Measurements from ENCODE around the gene NSDHL. TPM values are rescaled to one million over a fixed set of nuclear protein-coding genes. Genes with fewer than 3 reads are reported as not detected.
A peak's percentile ranks its signal among the peaks of the same experiment; 100 is the strongest.

Gene NSDHL
- total RNA-seq, 1 experiment from 2014 or later, result 22.1 TPM

- RAD21 ChIA-PET (ENCODE audit: low non-redundant PET in 1 of 2, low total read pairs in 2 of 2, uncharacterized antibody in 2 of 2, unreplicated experiment in 2 of 2), result no interaction called here
- CTCF ChIA-PET, result no interaction called here
- H3K4me1 ChIP-seq (ENCODE audit: control insufficient read depth in 1 of 2, insufficient read depth in 2 of 2, low read length in 2 of 2), result peaks cover 10 to 16% of the 10 kb centered on the region in 2 experiments
- peak overlapping the region; percentile 63 for H3K4me2 ChIP-seq (ENCODE audit: low read length)
- POLR2A ChIA-PET, result no interaction called here
- TF ChIP-seq POLR2AphosphoS5 (IDR thresholded peaks at IDR 0.05; ENCODE audit: low read depth, low read length), result no peak
- peak; percentile 52 for TF ChIP-seq RAD21 (IDR thresholded peaks at IDR 0.05; ENCODE audit: low read depth)
- peak; percentile 75 to 85 (median 83) for TF ChIP-seq CTCF (IDR thresholded peaks at IDR 0.05 in 2 of 3, conservative IDR thresholded peaks at IDR 0.05 in 1 of 3; ENCODE audit: borderline replicate concordance in 1 of 3, insufficient read depth in 1 of 3, low read depth in 2 of 3, low read length in 2 of 3)
- no peak overlapping the region for H2AFZ ChIP-seq (ENCODE audit: low read depth, low read length, poor library complexity, severe bottlenecking)
- no peaks in the 10 kb centered on the region for H4K20me1 ChIP-seq (ENCODE audit: insufficient read depth)
- no peaks in the 10 kb centered on the region for H3K79me2 ChIP-seq (ENCODE audit: insufficient read depth, low read length)
- H3K27ac ChIP-seq (ENCODE audit: low read depth, low read length), result no peak overlapping the region
- ATAC-seq (peak; percentile 85), DNase-seq (ENCODE audit: low read depth, low spot score) (peak; percentile 18)
- no peaks in the 10 kb centered on the region for H3K27me3 ChIP-seq (ENCODE audit: insufficient read depth, low read length)
- intact Hi-C loops (cut with micrococcal nuclease), result no loop called here
- H3K36me3 ChIP-seq (ENCODE audit: control insufficient read depth in 1 of 2, insufficient read depth in 2 of 2, low read length in 2 of 2), result no peaks in the 10 kb centered on the region
- BruUV-seq (replicated peaks), result no TSS peak
- peak overlapping the region in 1 of 2 experiments; percentile 20; a peak in 1 of 4 replicates for H3K4me3 ChIP-seq (replicated peaks in 1 of 2; ENCODE audit: low read depth in 1 of 2, low read length in 2 of 2)
- no peaks in the 10 kb centered on the region for H3K9me3 ChIP-seq (ENCODE audit: control insufficient read depth in 1 of 2, insufficient read depth in 1 of 2, low read depth in 1 of 2, low read length in 2 of 2)
- H3K9me2 ChIP-seq (ENCODE audit: insufficient read depth), result no peaks in the 10 kb centered on the region
- peak overlapping the region; percentile 11; the same call in 1 of the 2 replicates for H3K9ac ChIP-seq (ENCODE audit: low read length)
Measured at GRCh38 chrX:152915541-152916241, 84.8 kb downstream of the NSDHL start.

- ATAC-seq, result no peak
- no peaks in the 10 kb centered on the region for H4K20me1 ChIP-seq (ENCODE audit: insufficient read depth)
- no peaks in the 10 kb centered on the region for H3K79me2 ChIP-seq (ENCODE audit: insufficient read depth, low read length)
- no peaks in the 10 kb centered on the region for H3K27me3 ChIP-seq (ENCODE audit: insufficient read depth, low read length)
- H3K9ac ChIP-seq (ENCODE audit: low read length), result no peak overlapping the region
- CTCF ChIA-PET, result no interaction called here
- H3K9me2 ChIP-seq (ENCODE audit: insufficient read depth), result no peaks in the 10 kb centered on the region
- H3K27ac ChIP-seq (ENCODE audit: low read depth, low read length), result no peak overlapping the region
- intact Hi-C loops (cut with micrococcal nuclease), result no loop called here
- no TSS peak for BruUV-seq (replicated peaks)
- H3K4me1 ChIP-seq (ENCODE audit: control insufficient read depth in 1 of 2, insufficient read depth in 2 of 2, low read length in 2 of 2), result peaks cover 10 to 16% of the 10 kb centered on the region in 2 experiments
- RAD21 ChIA-PET (ENCODE audit: low non-redundant PET in 1 of 2, low total read pairs in 2 of 2, uncharacterized antibody in 2 of 2, unreplicated experiment in 2 of 2), result no interaction called here
- H3K4me3 ChIP-seq (replicated peaks in 1 of 2; ENCODE audit: low read depth in 1 of 2, low read length in 2 of 2), result no peak overlapping the region
- H3K9me3 ChIP-seq (ENCODE audit: control insufficient read depth in 1 of 2, insufficient read depth in 1 of 2, low read depth in 1 of 2, low read length in 2 of 2), result no peaks in the 10 kb centered on the region
- DNase-seq (ENCODE audit: low read depth, low spot score), result no peak
- TF ChIP-seq SRF (IDR thresholded peaks at IDR 0.05; ENCODE audit: low read depth) (no peak), RAD21 (IDR thresholded peaks at IDR 0.05; ENCODE audit: low read depth) (no peak), MAX (IDR thresholded peaks at IDR 0.05) (no peak), SP1 (IDR thresholded peaks at IDR 0.05; ENCODE audit: low read depth) (no peak)
- no peaks in the 10 kb centered on the region for H3K36me3 ChIP-seq (ENCODE audit: control insufficient read depth in 1 of 2, insufficient read depth in 2 of 2, low read length in 2 of 2)
- no peak overlapping the region for H3K4me2 ChIP-seq (ENCODE audit: low read length)
- POLR2A ChIA-PET, result no interaction called here
- H2AFZ ChIP-seq (ENCODE audit: low read depth, low read length, poor library complexity, severe bottlenecking), result no peak overlapping the region
Measured at GRCh38 chrX:152917656-152918579, 87.1 kb downstream of the NSDHL start.
